BE2C (cell line): ENCODE data around the gene ALG9.
"Not testable (repeated sequence)": the region's sequence is repeated elsewhere in the genome, so short reads cannot be mapped to it uniquely, and the experiment has no call there.

Source experiments
- DNase-seq: peaks from one replicate; pipeline ENCODE4 v3.0.0-alpha.2; 2020
- H3K27me3 ChIP-seq: fragments of 250-450 bp; sonication (Bioruptor Pico); 2 replicates; pipeline ENCODE4 v1.5.1; 2020; ENCODE audit warnings: mild to moderate bottlenecking
- H3K36me3 ChIP-seq: fragments of 250-450 bp; sonication (Bioruptor Pico); 2 replicates; pipeline ENCODE4 v1.5.1; 2020; ENCODE audit warnings: mild to moderate bottlenecking
- H3K4me1 ChIP-seq: fragments of 250-450 bp; sonication (Bioruptor Pico); 2 replicates; pipeline ENCODE4 v1.5.1; 2020
- H3K4me3 ChIP-seq: 2 replicates; pipeline ENCODE4 v1.5.1; 2011; ENCODE audit warnings: low read depth, low read length
- H3K9me3 ChIP-seq: fragments of 250-450 bp; sonication (Bioruptor Pico); 2 replicates; pipeline ENCODE4 v1.5.1; 2020
- CTCF ChIP-seq: IDR thresholded peaks from 2 replicates; pipeline ENCODE4 v1.5.1; 2012; ENCODE audit warnings: mild to moderate bottlenecking, low read depth, low read length

Gene ALG9

GRCh38 chr11:111886032-111886431, 14.7 kb upstream of the ALG9 start:
- no peaks in the 10 kb centered on the region for H3K36me3 ChIP-seq
- DNase-seq = no peak
- H3K4me1 ChIP-seq = no peaks in the 10 kb centered on the region

GRCh38 chr11:111885053-111885452, 13.7 kb upstream of the ALG9 start:
- not testable (repeated sequence) for H3K9me3 ChIP-seq, DNase-seq, H3K36me3 ChIP-seq, H3K4me3 ChIP-seq, H3K4me1 ChIP-seq, H3K27me3 ChIP-seq

More at GRCh38 chr11:111886032-111886431, 14.7 kb upstream of the ALG9 start:
- Histone ChIP-seq H3K27me3 (no peaks in the 10 kb centered on the region), H3K9me3 (no peaks in the 10 kb centered on the region), H3K4me3 (no peak overlapping the region)
- no peak for TF ChIP-seq CTCF

GRCh38 chr11:111882202-111882601, 10.8 kb upstream of the ALG9 start:
- Histone ChIP-seq H3K4me3 (no peak overlapping the region), H3K36me3 (no peaks in the 10 kb centered on the region), H3K9me3 (no peaks in the 10 kb centered on the region), H3K4me1 (no peaks in the 10 kb centered on the region), H3K27me3 (no peaks in the 10 kb centered on the region)
- DNase-seq = no peak
- no peak for TF ChIP-seq CTCF

GRCh38 chr11:111879637-111879960, 8.2 kb upstream of the ALG9 start:
- H3K4me3 ChIP-seq = peak overlapping the region; percentile 90
- peaks cover 10% of the 10 kb centered on the region; the same call in 1 of the 2 replicates for H3K4me1 ChIP-seq
- H3K36me3 ChIP-seq = no peaks in the 10 kb centered on the region
- no peaks in the 10 kb centered on the region for H3K27me3 ChIP-seq
- H3K9me3 ChIP-seq = no peaks in the 10 kb centered on the region
- DNase-seq = no peak
- TF ChIP-seq CTCF = no peak

- no peaks in the 10 kb centered on the region for H3K36me3 ChIP-seq
- H3K9me3 ChIP-seq = no peaks in the 10 kb centered on the region
- peak; percentile 84 for TF ChIP-seq CTCF
- H3K4me3 ChIP-seq = peak within 1 kb of the TSS; percentile 90
- peak; percentile 97 for DNase-seq
- H3K4me1 ChIP-seq = peaks cover 10% of the 10 kb centered on the region; the same call in 1 of the 2 replicates
- no peaks in the 10 kb centered on the region for H3K27me3 ChIP-seq
These were observed 7.7 kb upstream of the ALG9 start, which contains the start of the genes CFAP68 and FDXACB1 for GRCh38 chr11:111878849-111879636. TSS of gene CFAP68 (plus strand) at chr11:111879541. CDS start at chr11:111879561, 20 bp downstream. TSS of gene FDXACB1 (minus strand) at chr11:111879165. CDS start at chr11:111879132, 33 bp downstream.

- H3K36me3 ChIP-seq = no peaks in the 10 kb centered on the region
- H3K4me3 ChIP-seq = peak overlapping the region; percentile 90
- no peaks in the 10 kb centered on the region for H3K9me3 ChIP-seq
- DNase-seq = no peak
- H3K27me3 ChIP-seq = no peaks in the 10 kb centered on the region
- H3K4me1 ChIP-seq = peaks cover 10% of the 10 kb centered on the region; the same call in 1 of the 2 replicates
- TF ChIP-seq CTCF = no peak
These were observed 7.0 kb upstream of the ALG9 start for GRCh38 chr11:111878385-111878848.
